ENCODE results near the gene TAS1R2. TPM values are rescaled to one million over a fixed set of nuclear protein-coding genes. Genes with fewer than 3 reads are reported as not detected.
A peak's percentile ranks its signal among the peaks of the same experiment; 100 is the strongest.

Gene TAS1R2
- total and polyA plus RNA-seq, 2 of the 8 experiments (the other 6 are each of a cell fraction or from before 2014, with no cell fraction given) = not detected

GRCh38 chr1:18854331-18855025 is 5.0 kb downstream of the TAS1R2 start:
- no peak overlapping the region for H2BK120ac ChIP-seq (replicated peaks; ENCODE audit: low read depth, low read length)
- no peak overlapping the region for H2BK15ac ChIP-seq (ENCODE audit: low read length)
- no peak for FAIRE-seq
- no peak overlapping the region for H3K27ac ChIP-seq (ENCODE audit: low read depth, low read length)
- no peaks in the 10 kb centered on the region for H3K9me3 ChIP-seq (ENCODE audit: insufficient read depth in 2 of 2, low read depth in 1 of 2, low read length in 1 of 2)
- H3K14ac ChIP-seq (ENCODE audit: insufficient read length) = no peak overlapping the region
- H3K56ac ChIP-seq (replicated peaks; ENCODE audit: insufficient read length, low read depth, low read length) = no peak overlapping the region
- no peak overlapping the region for H2BK20ac ChIP-seq (ENCODE audit: low read length)
- no peaks in the 10 kb centered on the region; a peak in 1 of 8 replicates for H3K36me3 ChIP-seq (ENCODE audit: control insufficient read depth in 2 of 4, insufficient read depth in 4 of 4, low read length in 3 of 4)
- H3K79me1 ChIP-seq (ENCODE audit: low read depth, low read length) = no peaks in the 10 kb centered on the region
- ChIA-PET CTCF (ENCODE audit: partially characterized antibody) (interaction anchor here (0.9 to 2.7 kb wide), 4 partner anchors 9 to 20 kb away, joined by 3 to 15 read pairs (median 4); no protein-coding TSS in a partner anchor), POLR2A (ENCODE audit: partially characterized antibody) (no interaction called here)
- H3K23ac ChIP-seq (ENCODE audit: insufficient read length) = no peak overlapping the region
- no peak overlapping the region for H3K4ac ChIP-seq (replicated peaks; ENCODE audit: insufficient read length, low read depth, low read length)
- TF ChIP-seq NRF1 (IDR thresholded peaks at IDR 0.05; ENCODE audit: low read depth, low read length) = no peak
- TF ChIP-seq RAD21 (IDR thresholded peaks at IDR 0.05 in 1 of 2, conservative IDR thresholded peaks at IDR 0.05 in 1 of 2; ENCODE audit: low read depth in 2 of 2, low read length in 2 of 2) = peak in 1 of 2 experiments; percentile 15; a peak in 1 of 4 replicates
- H2AK5ac ChIP-seq (ENCODE audit: low read depth, low read length) = no peak overlapping the region
- peaks cover 12% of the 10 kb centered on the region; the same call in 1 of the 2 replicates for H3K23me2 ChIP-seq (ENCODE audit: low read depth, low read length)
- no peak overlapping the region for H4K5ac ChIP-seq (ENCODE audit: insufficient read length, low read depth, low read length)
- H3K79me2 ChIP-seq (ENCODE audit: control insufficient read depth in 1 of 2, insufficient read depth in 2 of 2, low read length in 2 of 2) = no peaks in the 10 kb centered on the region
- no peak overlapping the region for H2BK5ac ChIP-seq (ENCODE audit: low read depth, low read length)
- H3K4me1 ChIP-seq (replicated peaks in 1 of 4; ENCODE audit: control insufficient read depth in 3 of 4, insufficient read depth in 4 of 4, low read length in 3 of 4) = no peaks in the 10 kb centered on the region
- H3K18ac ChIP-seq (ENCODE audit: extremely low read depth, low read length) = no peak overlapping the region
- no peak overlapping the region for H2BK12ac ChIP-seq (ENCODE audit: low read depth, low read length)
- peaks cover 0 to 7% of the 10 kb centered on the region in 2 experiments for H4K20me1 ChIP-seq (replicated peaks in 1 of 2; ENCODE audit: control insufficient read depth in 1 of 2, insufficient read depth in 2 of 2, low read length in 2 of 2)
- DNase-seq (ENCODE audit: low read depth in 1 of 2, low spot score in 2 of 2) = no peak
- H3K27me3 ChIP-seq (replicated peaks in 1 of 4; ENCODE audit: control insufficient read depth in 3 of 4, extremely low read depth in 1 of 4, insufficient read depth in 3 of 4, low read length in 3 of 4) = peaks cover 0 to 4% (median 3%) of the 10 kb centered on the region in 4 experiments; a peak in 5 of 7 replicates
- no peak overlapping the region for H3K9ac ChIP-seq (replicated peaks in 1 of 4; ENCODE audit: extremely low read depth in 1 of 4, low read depth in 3 of 4, low read length in 3 of 4)
- no peak overlapping the region for H4K8ac ChIP-seq (ENCODE audit: extremely low read depth, insufficient read depth, low read length)
- no peak overlapping the region for H2AFZ ChIP-seq (ENCODE audit: low read length)
- WGBS, 2 experiments (ENCODE audit: extremely low coverage in 1 of 2, insufficient coverage in 1 of 2, insufficient read length in 1 of 2, insufficient replicate concordance in 2 of 2, low coverage in 1 of 2, low lambda C conversion rate in 2 of 2, missing lambda C conversion rate in 1 of 2) = 93% methylated on average over 38 of the region's 49 CpGs; no CpG with 5 or more reads in 1 of the 2 experiments
- H3K4me2 ChIP-seq (ENCODE audit: insufficient read depth in 1 of 2, low read depth in 2 of 2, low read length in 2 of 2) = no peak overlapping the region
- H3K4me3 ChIP-seq (ENCODE audit: extremely low read depth in 1 of 4, insufficient read depth in 2 of 4, low read depth in 3 of 4, low read length in 4 of 4) = no peak overlapping the region
- no peak overlapping the region for H4K91ac ChIP-seq (replicated peaks; ENCODE audit: insufficient read length, low read length)
